GDM1 (cell line): ENCODE data around the gene PCDHB5.
"Not testable (repeated sequence)": the region's sequence is repeated elsewhere in the genome, so short reads cannot be mapped to it uniquely, and the experiment has no call there.

Source experiments
- DNase-seq: peaks from one replicate; lab custom pipeline; 2025; lab: John Stamatoyannopoulos, UW

The PCDHB5 gene

DNA sequence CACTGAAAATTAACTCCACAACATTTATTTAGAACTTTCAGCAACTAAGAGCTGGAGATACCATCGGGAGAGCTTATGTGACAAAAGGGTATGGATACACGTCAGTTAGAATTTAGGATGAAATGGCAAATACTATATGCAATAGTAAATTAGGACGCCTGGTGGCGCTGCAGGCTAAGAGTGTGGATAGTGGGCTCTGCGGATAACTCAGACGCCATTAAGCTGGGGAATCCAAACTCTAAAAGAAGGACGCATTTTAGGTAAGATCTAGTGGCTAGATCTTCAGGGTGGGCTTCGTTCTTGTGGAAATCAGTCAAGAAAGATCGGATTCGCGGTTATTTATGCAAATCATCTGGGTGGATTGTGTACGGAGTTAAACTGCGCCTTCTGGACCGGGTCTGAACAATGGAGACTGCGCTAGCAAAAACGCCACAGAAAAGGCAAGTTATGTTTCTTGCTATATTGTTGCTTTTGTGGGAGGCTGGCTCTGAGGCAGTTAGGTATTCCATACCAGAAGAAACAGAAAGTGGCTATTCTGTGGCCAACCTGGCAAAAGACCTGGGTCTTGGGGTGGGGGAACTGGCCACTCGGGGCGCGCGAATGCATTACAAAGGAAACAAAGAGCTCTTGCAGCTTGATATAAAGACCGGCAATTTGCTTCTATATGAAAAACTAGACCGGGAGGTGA lies at the start of gene PCDHB5:
TSS of gene PCDHB5 (plus strand) at position 177 of the 688 bp plus-strand sequence. CDS start at position 406, 229 bp downstream.
- no peak for DNase-seq

DNA sequence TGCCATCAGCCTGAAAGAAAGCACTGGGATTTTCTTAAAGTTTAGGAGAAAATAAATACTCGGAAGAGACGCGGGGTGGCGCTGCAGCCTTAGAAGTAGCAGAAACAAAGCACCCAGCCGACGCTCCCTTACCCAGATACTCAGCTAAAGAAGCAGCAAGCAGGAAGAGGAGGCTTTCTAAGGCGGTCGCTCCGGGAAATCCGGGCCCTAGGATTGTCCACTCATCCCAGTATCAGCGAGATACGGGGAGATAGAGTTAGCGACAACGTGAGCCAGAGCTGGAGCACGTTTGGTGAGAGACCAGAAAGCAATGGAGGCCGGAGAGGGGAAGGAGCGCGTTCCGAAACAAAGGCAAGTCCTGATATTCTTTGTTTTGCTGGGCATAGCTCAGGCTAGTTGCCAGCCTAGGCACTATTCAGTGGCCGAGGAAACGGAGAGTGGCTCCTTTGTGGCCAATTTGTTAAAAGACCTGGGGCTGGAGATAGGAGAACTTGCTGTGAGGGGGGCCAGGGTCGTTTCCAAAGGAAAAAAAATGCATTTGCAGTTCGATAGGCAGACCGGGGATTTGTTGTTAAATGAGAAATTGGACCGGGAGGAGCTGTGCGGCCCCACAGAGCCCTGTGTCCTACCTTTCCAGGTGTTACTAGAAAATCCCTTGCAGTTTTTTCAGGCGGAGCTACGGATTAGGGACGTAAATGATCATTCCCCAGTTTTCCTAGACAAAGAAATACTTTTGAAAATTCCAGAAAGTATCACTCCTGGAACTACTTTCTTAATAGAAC lies 40.3 kb upstream of the PCDHB5 start, which contains the start of gene PCDHB2:
TSS of gene PCDHB2 (plus strand) at position 135 of the 782 bp plus-strand sequence. CDS start at position 311, 176 bp downstream.
- no peak for DNase-seq

DNA sequence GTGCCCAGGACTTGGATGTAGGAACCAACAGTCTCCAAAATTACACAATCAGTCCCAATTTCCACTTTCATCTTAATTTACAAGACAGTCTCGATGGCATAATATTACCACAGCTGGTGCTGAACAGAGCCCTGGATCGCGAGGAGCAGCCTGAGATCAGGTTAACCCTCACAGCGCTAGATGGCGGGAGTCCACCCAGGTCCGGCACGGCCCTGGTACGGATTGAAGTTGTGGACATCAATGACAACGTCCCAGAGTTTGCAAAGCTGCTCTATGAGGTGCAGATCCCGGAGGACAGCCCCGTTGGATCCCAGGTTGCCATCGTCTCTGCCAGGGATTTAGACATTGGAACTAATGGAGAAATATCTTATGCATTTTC lies 39.8 kb upstream of the PCDHB5 start:
- DNase-seq: no peak

DNA sequence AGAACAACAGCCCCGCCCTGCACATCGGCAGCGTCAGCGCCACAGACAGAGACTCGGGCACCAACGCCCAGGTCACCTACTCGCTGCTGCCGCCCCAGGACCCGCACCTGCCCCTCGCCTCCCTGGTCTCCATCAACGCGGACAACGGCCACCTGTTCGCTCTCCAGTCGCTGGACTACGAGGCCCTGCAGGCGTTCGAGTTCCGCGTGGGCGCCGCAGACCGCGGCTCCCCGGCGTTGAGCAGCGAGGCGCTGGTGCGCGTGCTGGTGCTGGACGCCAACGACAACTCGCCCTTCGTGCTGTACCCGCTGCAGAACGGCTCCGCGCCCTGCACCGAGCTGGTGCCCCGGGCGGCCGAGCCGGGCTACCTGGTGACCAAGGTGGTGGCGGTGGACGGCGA lies 38.8 kb upstream of the PCDHB5 start:
- not testable (repeated sequence) for DNase-seq

DNA sequence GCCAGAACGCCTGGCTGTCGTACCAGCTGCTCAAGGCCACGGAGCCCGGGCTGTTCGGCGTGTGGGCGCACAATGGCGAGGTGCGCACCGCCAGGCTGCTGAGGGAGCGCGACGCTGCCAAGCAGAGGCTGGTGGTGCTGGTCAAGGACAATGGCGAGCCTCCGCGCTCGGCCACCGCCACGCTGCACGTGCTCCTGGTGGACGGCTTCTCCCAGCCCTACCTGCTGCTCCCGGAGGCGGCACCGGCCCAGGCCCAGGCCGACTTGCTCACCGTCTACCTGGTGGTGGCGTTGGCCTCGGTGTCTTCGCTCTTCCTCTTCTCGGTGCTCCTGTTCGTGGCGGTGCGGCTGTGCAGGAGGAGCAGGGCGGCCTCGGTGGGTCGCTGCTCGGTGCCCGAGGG lies 38.4 kb upstream of the PCDHB5 start:
- not testable (repeated sequence) for DNase-seq

DNA sequence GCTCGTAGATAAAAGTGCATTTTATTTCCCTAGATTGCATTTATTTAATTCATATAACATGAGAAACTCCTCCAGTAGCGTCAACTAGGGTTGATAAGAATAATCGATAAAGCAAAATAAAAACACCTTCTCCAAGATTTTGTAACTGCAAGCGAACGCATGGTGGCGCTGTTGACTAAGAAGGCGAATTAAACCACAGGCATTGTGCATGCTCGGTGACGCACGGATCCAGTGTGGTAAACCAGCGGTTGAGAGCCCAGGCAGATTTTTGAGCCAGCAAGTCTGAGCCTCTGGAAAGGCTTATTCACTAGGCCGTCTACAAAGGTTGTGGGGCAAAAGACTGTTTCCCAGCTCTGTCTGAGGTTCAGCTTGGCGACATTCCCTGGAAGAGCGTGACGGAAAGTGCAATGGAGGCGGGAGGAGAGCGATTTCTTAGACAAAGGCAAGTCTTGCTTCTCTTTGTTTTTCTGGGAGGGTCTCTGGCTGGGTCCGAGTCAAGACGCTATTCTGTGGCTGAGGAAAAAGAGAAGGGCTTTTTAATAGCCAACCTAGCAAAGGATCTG lies 34.7 kb upstream of the PCDHB5 start, which contains the start of gene PCDHB3:
TSS of gene PCDHB3 (plus strand) at position 231 of the 563 bp plus-strand sequence. CDS start at position 408, 177 bp downstream.
- peak; percentile 51 for DNase-seq

DNA sequence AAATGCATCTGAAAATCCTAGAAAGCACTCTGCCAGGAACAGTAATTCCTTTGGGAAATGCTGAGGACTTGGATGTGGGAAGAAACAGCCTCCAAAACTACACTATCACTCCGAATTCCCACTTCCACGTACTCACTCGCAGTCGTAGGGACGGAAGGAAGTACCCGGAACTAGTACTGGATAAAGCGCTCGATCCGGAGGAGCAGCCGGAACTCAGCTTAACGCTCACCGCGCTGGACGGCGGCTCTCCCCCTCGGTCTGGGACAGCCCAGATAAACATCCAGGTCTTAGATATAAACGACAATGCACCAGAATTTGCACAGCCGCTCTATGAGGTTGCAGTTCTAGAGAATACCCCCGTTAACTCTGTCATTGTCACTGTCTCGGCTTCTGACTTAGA lies 33.9 kb upstream of the PCDHB5 start:
- no peak for DNase-seq

DNA sequence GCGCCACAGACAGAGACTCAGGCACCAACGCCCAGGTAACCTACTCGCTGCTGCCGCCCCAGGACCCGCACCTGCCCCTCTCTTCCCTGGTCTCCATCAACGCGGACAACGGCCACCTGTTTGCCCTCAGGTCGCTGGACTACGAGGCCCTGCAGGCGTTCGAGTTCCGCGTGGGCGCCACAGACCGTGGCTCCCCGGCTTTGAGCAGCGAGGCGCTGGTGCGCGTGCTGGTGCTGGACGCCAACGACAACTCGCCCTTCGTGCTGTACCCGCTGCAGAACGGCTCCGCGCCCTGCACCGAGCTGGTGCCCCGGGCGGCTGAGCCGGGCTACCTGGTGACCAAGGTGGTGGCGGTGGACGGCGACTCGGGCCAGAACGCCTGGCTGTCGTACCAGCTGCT lies 32.9 kb upstream of the PCDHB5 start:
- not testable (repeated sequence) for DNase-seq

DNA sequence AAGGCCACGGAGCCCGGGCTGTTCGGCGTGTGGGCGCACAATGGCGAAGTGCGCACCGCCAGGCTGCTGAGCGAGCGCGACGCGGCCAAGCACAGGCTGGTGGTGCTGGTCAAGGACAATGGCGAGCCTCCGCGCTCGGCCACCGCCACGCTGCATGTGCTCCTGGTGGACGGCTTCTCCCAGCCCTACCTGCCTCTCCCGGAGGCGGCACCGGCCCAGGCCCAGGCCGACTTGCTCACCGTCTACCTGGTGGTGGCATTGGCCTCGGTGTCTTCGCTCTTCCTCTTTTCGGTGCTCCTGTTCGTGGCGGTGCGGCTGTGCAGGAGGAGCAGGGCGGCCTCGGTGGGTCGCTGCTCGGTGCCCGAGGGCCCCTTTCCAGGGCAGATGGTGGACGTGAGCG lies 32.5 kb upstream of the PCDHB5 start:
- DNase-seq: not testable (repeated sequence)

DNA sequence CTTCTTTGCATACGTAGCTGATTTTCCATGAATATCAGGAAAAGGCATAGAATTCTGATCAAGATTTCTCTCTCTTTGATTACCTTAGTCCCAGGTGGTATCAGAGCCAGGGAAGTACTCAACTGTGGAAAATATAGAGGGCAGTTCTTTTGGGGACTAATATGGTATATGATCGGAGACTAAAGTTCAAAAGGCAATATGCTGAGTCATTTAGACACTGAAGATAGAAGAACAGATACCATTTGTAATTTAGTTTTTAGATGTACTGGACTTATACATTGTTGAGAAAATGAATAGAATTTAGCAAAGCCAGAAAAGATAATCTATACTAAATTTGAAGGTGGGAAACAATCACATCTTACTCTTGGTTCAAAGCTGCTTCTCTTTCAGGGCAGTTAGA lies 29.7 kb upstream of the PCDHB5 start:
- DNase-seq: no peak

DNA sequence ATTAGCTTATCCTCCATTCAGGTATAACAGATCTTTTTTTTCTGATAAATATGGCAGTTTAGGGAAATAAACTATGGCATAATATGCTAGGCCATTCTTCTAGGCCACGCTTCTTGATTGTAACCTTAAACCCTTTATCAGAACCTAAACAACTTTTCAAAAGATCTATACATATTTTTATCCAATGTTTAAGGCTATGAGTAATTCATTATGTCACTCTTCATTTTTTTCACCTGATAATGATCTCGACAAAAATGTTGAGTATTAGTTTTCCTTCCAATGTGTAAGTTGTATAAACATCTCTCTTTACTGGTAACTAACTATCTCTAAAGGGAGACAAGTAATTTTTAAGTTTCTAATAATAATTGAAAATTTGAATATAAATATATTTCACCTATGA lies 15.8 kb upstream of the PCDHB5 start:
- DNase-seq: no peak

DNA sequence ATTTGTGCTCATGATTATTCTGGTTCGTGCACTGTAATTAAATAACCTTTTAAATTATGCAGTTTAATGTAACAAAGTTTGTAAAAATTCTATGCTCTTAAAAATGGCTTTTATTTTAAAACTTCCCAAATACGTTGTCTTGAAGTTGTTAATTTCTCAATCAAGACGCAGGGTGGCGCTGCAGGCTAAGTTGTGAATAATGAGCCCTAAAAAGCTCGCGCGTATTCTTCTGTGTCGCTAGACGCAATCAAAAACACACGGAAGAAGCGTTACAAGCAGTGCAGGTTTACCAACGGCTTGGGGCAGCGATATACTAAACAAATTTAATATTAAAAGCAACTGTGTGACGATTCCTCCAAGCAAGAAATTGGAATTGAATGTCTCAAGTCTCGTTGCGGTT lies 13.4 kb upstream of the PCDHB5 start, which contains the start of gene PCDHB4:
TSS of gene PCDHB4 (plus strand) at position 256 of the 400 bp plus-strand sequence. CDS start 181 bp downstream, outside the sequence.
- no peak for DNase-seq

DNA sequence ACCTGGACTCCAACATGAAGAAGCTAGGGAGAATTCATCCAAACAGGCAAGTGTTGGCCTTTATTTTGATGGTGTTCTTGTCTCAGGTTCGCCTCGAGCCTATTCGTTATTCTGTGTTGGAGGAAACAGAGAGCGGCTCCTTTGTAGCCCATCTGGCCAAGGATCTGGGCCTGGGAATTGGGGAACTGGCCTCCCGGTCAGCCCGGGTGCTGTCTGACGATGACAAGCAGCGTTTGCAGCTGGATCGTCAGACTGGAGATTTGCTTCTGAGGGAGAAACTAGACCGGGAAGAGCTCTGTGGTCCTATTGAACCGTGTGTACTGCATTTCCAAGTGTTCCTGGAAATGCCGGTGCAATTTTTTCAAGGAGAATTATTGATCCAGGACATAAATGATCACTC lies 13.0 kb upstream of the PCDHB5 start:
- DNase-seq: no peak

DNA sequence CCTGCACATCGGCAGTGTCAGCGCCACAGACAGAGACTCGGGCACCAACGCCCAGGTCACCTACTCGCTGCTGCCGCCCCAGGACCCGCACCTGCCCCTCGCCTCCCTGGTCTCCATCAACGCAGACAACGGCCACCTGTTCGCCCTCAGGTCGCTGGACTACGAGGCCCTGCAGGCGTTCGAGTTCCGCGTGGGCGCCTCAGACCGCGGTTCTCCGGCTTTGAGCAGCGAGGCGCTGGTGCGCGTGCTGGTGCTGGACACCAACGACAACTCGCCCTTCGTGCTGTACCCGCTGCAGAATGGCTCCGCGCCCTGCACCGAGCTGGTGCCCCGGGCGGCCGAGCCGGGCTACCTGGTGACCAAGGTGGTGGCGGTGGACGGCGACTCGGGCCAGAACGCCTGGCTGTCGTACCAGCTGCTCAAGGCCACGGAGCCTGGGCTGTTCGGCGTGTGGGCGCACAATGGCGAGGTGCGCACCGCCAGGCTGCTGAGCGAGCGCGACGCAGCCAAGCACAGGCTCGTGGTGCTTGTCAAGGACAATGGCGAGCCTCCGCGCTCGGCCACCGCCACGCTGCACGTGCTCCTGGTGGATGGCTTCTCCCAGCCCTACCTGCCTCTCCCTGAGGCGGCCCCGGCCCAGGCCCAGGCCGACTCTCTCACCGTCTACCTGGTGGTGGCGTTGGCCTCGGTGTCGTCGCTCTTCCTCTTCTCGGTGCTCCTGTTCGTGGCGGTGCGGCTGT lies 11.4 kb upstream of the PCDHB5 start:
- not testable (repeated sequence) for DNase-seq

DNA sequence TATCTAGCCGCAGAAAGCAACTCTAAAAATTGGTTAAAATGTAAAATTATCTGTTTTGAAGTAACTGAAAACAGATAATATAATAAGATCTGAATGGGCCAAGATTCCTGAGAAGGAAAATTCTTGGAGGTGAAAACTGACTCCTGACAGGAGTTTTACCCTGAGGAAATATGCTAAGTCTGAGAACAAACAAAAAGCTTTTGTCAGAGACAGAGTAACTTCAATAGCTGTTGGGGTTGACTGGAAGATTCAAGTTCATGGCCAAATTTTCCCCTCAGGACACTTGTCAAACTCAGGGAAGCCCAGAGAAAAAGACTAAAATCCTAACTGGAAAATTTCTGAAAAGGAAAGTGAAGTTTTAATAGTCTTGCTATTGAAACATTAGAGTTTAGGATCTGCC lies 7.7 kb upstream of the PCDHB5 start:
- DNase-seq: no peak

DNA sequence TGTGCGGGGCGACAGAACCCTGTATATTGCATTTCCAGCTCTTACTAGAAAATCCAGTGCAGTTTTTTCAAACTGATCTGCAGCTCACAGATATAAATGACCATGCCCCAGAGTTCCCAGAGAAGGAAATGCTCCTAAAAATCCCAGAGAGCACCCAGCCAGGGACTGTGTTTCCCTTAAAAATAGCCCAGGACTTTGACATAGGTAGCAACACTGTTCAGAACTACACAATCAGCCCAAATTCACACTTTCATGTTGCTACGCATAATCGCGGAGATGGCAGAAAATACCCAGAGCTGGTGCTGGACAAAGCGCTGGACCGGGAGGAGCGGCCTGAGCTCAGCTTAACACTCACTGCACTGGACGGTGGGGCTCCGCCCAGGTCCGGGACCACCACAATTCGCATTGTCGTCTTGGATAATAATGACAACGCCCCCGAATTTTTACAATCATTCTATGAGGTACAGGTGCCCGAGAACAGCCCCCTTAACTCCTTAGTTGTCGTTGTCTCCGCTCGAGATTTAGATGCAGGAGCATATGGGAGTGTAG lies 786 bp downstream of the PCDHB5 start:
- DNase-seq: no peak

DNA sequence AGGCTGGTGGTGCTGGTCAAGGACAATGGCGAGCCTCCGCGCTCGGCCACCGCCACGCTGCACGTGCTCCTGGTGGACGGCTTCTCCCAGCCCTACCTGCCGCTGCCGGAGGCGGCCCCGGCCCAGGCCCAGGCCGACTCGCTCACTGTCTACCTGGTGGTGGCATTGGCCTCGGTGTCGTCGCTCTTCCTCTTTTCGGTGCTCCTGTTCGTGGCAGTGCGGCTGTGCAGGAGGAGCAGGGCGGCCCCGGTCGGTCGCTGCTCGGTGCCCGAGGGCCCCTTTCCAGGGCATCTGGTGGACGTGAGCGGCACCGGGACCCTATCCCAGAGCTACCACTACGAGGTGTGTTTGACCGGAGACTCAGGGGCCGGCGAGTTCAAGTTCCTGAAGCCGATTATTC lies 2.3 kb downstream of the PCDHB5 start:
- DNase-seq: not testable (repeated sequence)

DNA sequence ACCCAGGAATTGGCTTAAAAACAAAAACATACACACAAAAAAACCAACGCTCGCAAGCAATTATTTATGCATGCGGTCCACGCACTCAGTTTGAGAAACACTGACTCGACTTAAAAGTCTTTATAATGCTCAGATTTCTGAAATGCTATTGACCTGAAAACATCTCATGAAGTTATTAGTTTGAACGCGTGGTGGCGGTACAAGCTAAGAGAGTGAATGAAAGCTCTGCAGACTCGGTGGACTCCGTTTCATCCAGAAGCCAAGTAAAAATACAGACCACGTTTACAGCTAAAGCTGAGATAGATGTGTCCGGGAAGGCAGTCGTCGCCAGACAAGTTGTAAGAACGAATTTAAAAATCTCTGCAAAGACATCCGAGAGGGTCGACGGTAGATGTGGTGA lies 14.8 kb downstream of the PCDHB5 start, which contains the start of gene PCDHB6:
TSS of gene PCDHB6 (plus strand) at position 246 of the 400 bp plus-strand sequence. CDS start 201 bp downstream, outside the sequence.
- DNase-seq: no peak

DNA sequence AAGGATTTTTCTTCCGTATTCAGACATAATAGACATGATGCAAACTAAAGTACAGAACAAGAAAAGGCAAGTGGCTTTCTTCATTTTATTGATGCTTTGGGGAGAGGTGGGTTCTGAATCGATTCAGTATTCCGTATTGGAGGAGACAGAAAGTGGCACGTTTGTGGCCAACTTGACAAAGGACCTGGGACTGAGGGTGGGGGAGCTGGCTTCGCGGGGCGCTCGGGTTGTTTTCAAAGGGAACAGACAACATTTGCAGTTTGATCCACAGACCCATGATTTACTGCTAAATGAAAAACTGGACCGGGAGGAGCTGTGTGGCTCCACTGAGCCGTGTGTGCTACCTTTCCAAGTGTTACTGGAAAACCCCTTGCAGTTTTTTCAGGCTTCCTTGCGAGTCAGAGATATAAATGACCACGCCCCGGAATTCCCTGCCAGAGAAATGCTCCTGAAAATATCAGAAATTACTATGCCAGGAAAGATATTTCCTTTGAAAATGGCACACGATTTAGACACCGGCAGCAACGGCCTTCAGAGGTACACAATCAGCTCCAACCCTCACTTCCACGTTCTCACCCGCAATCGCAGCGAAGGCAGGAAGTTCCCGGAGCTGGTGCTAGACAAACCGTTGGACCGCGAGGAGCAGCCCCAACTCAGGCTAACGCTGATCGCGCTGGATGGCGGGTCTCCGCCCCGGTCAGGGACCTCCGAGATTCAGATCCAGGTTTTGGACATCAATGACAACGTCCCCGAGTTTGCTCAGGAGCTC lies 15.4 kb downstream of the PCDHB5 start:
- DNase-seq: no peak

DNA sequence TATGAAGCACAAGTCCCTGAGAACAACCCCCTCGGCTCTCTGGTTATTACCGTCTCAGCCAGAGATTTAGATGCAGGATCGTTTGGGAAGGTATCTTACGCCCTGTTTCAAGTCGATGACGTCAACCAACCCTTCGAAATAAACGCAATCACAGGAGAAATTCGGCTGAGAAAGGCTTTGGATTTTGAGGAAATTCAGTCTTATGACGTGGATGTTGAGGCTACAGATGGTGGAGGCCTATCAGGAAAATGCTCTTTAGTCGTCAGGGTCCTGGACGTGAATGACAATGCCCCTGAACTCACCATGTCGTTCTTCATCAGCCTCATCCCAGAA lies 16.0 kb downstream of the PCDHB5 start:
- no peak for DNase-seq

DNA sequence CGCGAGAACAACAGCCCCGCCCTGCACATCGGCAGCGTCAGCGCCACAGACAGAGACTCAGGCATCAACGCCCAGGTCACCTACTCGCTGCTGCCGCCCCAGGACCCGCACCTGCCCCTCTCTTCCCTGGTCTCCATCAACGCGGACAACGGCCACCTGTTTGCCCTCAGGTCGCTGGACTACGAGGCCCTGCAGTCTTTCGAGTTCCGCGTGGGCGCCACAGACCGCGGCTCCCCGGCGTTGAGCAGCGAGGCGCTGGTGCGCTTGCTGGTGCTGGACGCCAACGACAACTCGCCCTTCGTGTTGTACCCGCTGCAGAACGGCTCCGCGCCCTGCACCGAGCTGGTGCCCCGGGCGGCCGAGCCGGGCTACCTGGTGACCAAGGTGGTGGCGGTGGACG lies 16.6 kb downstream of the PCDHB5 start:
- DNase-seq: not testable (repeated sequence)
